ENCODE measurements around the gene SLC35G4.

DNA sequence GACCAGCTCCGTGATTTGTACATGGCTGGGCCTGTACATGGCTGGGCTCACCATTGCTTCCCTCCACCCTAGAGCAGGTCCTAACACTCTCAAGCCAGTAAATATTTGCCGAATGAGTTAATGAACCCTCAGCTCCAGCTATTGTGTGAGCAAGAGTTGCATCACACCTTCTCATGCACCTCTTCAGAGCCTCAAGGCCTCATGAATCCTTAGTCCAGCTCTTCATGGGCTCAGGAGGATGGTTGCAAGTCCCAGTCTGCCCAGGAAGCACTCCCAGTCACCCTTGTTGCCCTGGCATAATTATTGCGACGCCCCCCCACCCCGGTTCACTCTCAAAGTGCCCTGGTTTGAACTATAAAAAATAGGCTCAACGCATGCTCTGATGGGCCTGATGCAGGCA is 49.6 kb downstream of the SLC35G4 start:
- TF ChIP-seq, protein P1, sequence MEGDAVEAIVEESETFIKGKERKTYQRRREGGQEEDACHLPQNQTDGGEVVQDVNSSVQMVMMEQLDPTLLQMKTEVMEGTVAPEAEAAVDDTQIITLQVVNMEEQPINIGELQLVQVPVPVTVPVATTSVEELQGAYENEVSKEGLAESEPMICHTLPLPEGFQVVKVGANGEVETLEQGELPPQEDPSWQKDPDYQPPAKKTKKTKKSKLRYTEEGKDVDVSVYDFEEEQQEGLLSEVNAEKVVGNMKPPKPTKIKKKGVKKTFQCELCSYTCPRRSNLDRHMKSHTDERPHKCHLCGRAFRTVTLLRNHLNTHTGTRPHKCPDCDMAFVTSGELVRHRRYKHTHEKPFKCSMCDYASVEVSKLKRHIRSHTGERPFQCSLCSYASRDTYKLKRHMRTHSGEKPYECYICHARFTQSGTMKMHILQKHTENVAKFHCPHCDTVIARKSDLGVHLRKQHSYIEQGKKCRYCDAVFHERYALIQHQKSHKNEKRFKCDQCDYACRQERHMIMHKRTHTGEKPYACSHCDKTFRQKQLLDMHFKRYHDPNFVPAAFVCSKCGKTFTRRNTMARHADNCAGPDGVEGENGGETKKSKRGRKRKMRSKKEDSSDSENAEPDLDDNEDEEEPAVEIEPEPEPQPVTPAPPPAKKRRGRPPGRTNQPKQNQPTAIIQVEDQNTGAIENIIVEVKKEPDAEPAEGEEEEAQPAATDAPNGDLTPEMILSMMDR (IDR thresholded peaks at IDR 0.05; ENCODE audit: low read length) = no peak
- TF ChIP-seq EZH2 (IDR thresholded peaks at IDR 0.05; ENCODE audit: borderline replicate concordance, low read length) = no peak

All from OCI-LY1 (cell line).